Stimulated activated memory B cell treated with anti-CD40 and anti-IgM and Interleukin-4, amounts not matched to agents 10 μg/mL and 1 μg/mL and 100 μg/mL, for 72 hours (primary cell): ENCODE measurements around the gene ADAMTS4.

Experiments used
- ATAC-seq: fragments of 150-1000 bp; cut with Tn5 transposase; 2 replicates; pipeline ENCODE4 v1.10.0; 2021
- H3K27ac Mint-ChIP-seq: one replicate; pipeline ENCODE4 v1.8.0; 2022; ENCODE audit warnings: mild to moderate bottlenecking, mixed read lengths
- H3K27me3 Mint-ChIP-seq: one replicate; pipeline ENCODE4 v1.8.0; 2022; ENCODE audit warnings: mixed read lengths
- H3K36me3 Mint-ChIP-seq: one replicate; pipeline ENCODE4 v1.8.0; 2022; ENCODE audit warnings: mixed read lengths
- H3K4me1 Mint-ChIP-seq: one replicate; pipeline ENCODE4 v1.8.0; 2022; ENCODE audit warnings: mixed read lengths
- H3K4me3 Mint-ChIP-seq: one replicate; pipeline ENCODE4 v1.8.0; 2022; ENCODE audit warnings: mild to moderate bottlenecking, moderate library complexity, mixed read lengths
- H3K9me3 Mint-ChIP-seq: one replicate; pipeline ENCODE4 v1.8.0; 2022; ENCODE audit warnings: mixed read lengths

ADAMTS4 gene

GRCh38 chr1:161190962-161191521, 7.8 kb downstream of the ADAMTS4 start:
- no peak for ATAC-seq
- peaks cover 65% of the 10 kb centered on the region for H3K4me1 Mint-ChIP-seq
- H3K27ac Mint-ChIP-seq: peak overlapping the region; percentile 57
- no peak overlapping the region for H3K4me3 Mint-ChIP-seq
- no peaks in the 10 kb centered on the region for H3K27me3 Mint-ChIP-seq
- no peaks in the 10 kb centered on the region for H3K36me3 Mint-ChIP-seq
- H3K9me3 Mint-ChIP-seq: no peaks in the 10 kb centered on the region

DNA sequence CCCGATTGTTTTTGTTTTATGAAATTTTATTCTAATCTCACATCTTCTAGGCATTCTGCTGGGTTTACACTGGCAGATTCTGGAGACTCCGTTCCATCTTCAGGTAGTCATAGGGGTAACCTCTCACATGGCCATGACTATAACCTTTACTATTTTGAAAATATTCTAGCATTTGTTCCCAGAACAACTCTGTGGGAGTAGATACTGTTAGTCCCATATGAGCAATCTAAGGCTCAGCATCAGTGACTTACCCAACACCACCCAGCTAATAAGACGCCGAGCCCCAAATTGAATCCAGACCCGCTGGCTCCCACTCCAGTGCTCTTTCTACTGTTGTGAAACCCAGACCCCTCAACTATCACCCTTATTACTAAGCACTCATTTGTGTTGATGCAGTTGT, 9.8 kb downstream of the ADAMTS4 start:
- no peaks in the 10 kb centered on the region for H3K27me3 Mint-ChIP-seq
- H3K27ac Mint-ChIP-seq: peak overlapping the region; percentile 86
- H3K4me3 Mint-ChIP-seq: no peak overlapping the region
- H3K4me1 Mint-ChIP-seq: peaks cover 69% of the 10 kb centered on the region
- H3K36me3 Mint-ChIP-seq: no peaks in the 10 kb centered on the region
- no peak for ATAC-seq
- no peaks in the 10 kb centered on the region for H3K9me3 Mint-ChIP-seq

GRCh38 chr1:161188381-161188780, 10.5 kb downstream of the ADAMTS4 start:
- H3K9me3 Mint-ChIP-seq: no peaks in the 10 kb centered on the region
- H3K4me3 Mint-ChIP-seq: no peak overlapping the region
- ATAC-seq: no peak
- no peaks in the 10 kb centered on the region for H3K27me3 Mint-ChIP-seq
- H3K27ac Mint-ChIP-seq: peak overlapping the region; percentile 86
- H3K4me1 Mint-ChIP-seq: peaks cover 75% of the 10 kb centered on the region
- H3K36me3 Mint-ChIP-seq: no peaks in the 10 kb centered on the region

DNA sequence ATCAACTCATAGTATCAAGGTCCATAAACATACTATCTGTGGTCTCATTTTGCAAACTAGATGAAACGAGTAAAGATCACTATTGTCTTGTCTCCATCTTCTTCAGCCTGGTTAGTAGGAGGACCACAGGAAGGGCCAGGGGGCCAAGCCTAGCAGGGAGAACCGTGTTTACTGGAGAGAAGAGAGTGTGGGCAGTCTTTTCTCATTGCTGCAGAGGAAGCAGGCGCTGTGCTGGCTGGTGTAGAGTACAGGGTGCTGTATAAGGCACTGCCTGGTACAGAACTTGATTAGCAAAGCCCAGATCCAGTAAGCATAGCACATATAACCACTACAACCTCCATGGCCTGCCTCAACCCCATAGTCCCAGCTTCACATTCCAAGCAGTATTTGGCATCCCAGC, 11.5 kb downstream of the ADAMTS4 start:
- no peaks in the 10 kb centered on the region for H3K27me3 Mint-ChIP-seq
- H3K9me3 Mint-ChIP-seq: no peaks in the 10 kb centered on the region
- no peak for ATAC-seq
- no peak overlapping the region for H3K4me3 Mint-ChIP-seq
- no peaks in the 10 kb centered on the region for H3K36me3 Mint-ChIP-seq
- peak overlapping the region; percentile 86 for H3K27ac Mint-ChIP-seq
- H3K4me1 Mint-ChIP-seq: peaks cover 76% of the 10 kb centered on the region

GRCh38 chr1:161185732-161186311, 13.0 kb downstream of the ADAMTS4 start:
- H3K9me3 Mint-ChIP-seq: no peaks in the 10 kb centered on the region
- H3K36me3 Mint-ChIP-seq: no peaks in the 10 kb centered on the region
- H3K27ac Mint-ChIP-seq: peak overlapping the region; percentile 86
- H3K27me3 Mint-ChIP-seq: no peaks in the 10 kb centered on the region
- peak overlapping the region; percentile 7 for H3K4me3 Mint-ChIP-seq
- H3K4me1 Mint-ChIP-seq: peaks cover 81% of the 10 kb centered on the region
- ATAC-seq: peak; percentile 87

GRCh38 chr1:161185282-161185682, 13.6 kb downstream of the ADAMTS4 start:
- Mint-ChIP-seq H3K4me3 (peak overlapping the region; percentile 17), H3K4me1 (peaks cover 81% of the 10 kb centered on the region)
- ATAC-seq: peak; percentile 86

GRCh38 chr1:161182214-161182613, 16.6 kb downstream of the ADAMTS4 start:
- H3K4me1 Mint-ChIP-seq: peaks cover 67% of the 10 kb centered on the region
- H3K27ac Mint-ChIP-seq: peak overlapping the region; percentile 86
- H3K27me3 Mint-ChIP-seq: no peaks in the 10 kb centered on the region
- no peak overlapping the region for H3K4me3 Mint-ChIP-seq
- H3K9me3 Mint-ChIP-seq: no peaks in the 10 kb centered on the region
- ATAC-seq: peak; percentile 50
- H3K36me3 Mint-ChIP-seq: no peaks in the 10 kb centered on the region

More at GRCh38 chr1:161185282-161185682, 13.6 kb downstream of the ADAMTS4 start:
- Mint-ChIP-seq H3K27me3 (no peaks in the 10 kb centered on the region), H3K27ac (peak overlapping the region; percentile 86), H3K9me3 (no peaks in the 10 kb centered on the region), H3K36me3 (no peaks in the 10 kb centered on the region)

DNA sequence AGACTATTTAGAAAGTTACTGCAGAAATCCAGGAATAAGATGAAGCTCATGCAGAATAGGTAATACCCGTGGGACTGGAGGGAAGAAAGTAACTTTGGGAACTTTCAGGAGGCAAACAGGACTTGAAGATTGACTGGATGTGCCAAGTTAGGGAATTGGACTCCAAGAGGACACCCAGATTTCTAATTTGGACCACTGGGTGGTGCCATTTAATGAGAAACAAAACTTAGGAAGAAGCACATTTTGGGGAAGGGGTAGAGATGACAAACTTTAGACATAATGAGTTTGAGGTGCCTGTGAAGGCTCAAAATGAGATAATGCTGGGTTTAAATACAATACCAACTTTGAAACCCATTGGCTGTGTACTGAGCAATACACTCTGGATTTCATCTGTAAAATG, 18.2 kb downstream of the ADAMTS4 start:
- Mint-ChIP-seq H3K36me3 (peaks cover 2% of the 10 kb centered on the region), H3K4me1 (peaks cover 62% of the 10 kb centered on the region), H3K27ac (peak overlapping the region; percentile 57), H3K27me3 (no peaks in the 10 kb centered on the region), H3K4me3 (no peak overlapping the region), H3K9me3 (no peaks in the 10 kb centered on the region)
- ATAC-seq: no peak

DNA sequence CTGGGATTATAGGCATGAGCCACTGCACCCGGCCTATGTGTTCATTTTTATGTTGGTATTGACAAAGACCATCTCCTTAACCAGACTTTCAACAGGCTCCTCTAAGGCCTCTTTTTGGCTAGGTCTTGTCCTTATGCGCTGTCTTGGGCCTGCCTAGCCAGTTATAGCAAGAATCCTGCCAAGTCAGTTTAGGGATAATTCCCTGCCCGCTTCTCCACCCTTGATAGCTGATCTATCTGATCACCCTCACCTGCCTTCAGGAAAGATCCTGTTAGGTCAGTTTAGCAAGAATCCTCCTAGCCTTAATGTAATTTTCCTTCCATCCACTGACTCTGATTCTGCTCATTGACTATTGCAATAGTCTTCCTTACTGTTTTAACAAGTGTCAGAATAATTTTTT, 19.2 kb downstream of the ADAMTS4 start:
- H3K9me3 Mint-ChIP-seq: no peaks in the 10 kb centered on the region
- H3K36me3 Mint-ChIP-seq: peaks cover 12% of the 10 kb centered on the region
- peaks cover 62% of the 10 kb centered on the region for H3K4me1 Mint-ChIP-seq
- ATAC-seq: no peak
- H3K27me3 Mint-ChIP-seq: no peaks in the 10 kb centered on the region
- no peak overlapping the region for H3K27ac Mint-ChIP-seq
- H3K4me3 Mint-ChIP-seq: no peak overlapping the region

GRCh38 chr1:161177936-161178244, 21.0 kb downstream of the ADAMTS4 start:
- H3K4me3 Mint-ChIP-seq: peak overlapping the region; percentile 95
- peak overlapping the region; percentile 95 for H3K27ac Mint-ChIP-seq
- no peak for ATAC-seq
- peaks cover 59% of the 10 kb centered on the region for H3K4me1 Mint-ChIP-seq
- H3K36me3 Mint-ChIP-seq: peaks cover 30% of the 10 kb centered on the region
- no peaks in the 10 kb centered on the region for H3K27me3 Mint-ChIP-seq
- no peaks in the 10 kb centered on the region for H3K9me3 Mint-ChIP-seq

DNA sequence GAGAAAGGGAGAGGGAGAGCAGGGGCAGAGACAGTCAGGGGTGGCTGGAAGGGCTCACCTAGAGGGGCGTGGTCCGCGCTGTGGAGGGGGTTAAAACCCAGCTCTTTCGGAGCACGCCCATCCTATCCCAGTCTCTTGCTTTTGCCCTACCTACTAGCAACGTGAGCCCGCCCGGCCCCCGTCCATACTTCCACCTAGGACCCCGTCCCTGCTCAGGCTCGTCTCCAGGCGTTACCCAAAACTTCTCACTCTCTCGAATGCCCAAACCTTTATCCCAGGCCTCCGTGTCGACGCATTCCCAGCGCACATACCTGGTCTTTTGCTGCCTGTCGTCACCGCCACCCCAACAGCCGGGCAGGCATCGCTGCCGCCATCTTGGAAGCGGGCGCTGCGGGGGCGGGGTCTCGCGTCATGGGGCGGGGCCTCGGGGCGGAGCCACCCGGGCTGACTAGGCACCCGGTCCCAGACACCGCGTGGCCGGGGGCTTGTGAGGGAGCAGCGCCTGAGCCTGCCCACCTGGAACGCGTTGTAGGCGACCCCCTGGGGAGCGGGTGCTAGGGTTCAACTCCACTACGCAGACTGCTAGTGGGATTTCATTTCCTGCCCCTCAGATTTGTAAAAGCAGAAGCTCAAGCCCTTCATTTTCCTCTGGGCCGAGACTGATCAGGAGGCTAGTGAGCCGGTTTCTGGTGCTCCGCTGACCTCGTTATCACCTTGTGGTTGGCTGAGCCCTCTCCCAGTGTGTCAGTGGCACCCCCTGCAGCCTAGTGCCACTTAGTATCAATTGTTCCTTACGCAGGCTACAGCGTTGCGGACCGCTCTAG, 21.5 kb downstream of the ADAMTS4 start, which contains the start of gene B4GALT3:
Gene B4GALT3 (minus strand): TSS at position 396 of the 824 bp plus-strand sequence. CDS start 1,447 bp downstream, outside the sequence.
- Mint-ChIP-seq H3K4me3 (peak within 1 kb of the TSS; percentile 95), H3K27ac (peak within 1 kb of the TSS; percentile 95), H3K27me3 (no peaks in the 10 kb centered on the region), H3K36me3 (peaks cover 35% of the 10 kb centered on the region), H3K9me3 (no peaks in the 10 kb centered on the region), H3K4me1 (peaks cover 59% of the 10 kb centered on the region)
- ATAC-seq: peak; percentile 96

DNA sequence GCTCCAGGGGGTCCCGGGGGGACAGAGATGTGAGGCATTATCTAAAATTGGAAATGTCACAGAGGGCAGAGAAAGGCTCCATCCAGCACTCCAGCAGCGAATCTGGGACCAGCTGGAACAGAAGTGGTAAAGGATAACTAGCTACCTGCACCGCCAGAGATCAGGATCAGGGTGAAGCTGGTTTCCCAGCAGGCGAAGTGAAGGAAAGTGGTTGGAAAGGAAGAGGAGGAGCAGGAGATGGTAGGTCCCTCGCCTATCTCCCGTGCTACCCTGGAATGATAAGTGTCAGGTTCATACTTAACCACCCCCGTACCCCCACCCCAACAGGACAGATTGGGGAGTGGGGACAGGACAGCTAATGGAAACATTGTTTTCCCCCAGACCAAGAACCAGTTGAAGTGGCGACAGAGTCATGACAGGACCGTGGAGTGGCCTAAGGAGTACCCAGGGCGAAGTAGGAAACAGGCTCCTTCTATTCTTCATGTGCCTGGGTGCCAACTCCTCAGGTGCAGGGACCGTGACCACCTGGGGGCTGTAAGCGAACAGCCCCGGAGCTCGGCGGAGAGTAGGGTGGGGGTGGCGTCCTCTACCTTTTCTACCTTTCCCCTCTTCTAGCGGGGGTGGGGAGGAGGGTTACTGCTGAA, 22.3 kb downstream of the ADAMTS4 start:
- ATAC-seq: no peak
- peaks cover 55% of the 10 kb centered on the region for H3K4me1 Mint-ChIP-seq
- no peaks in the 10 kb centered on the region for H3K9me3 Mint-ChIP-seq
- peak overlapping the region; percentile 95 for H3K4me3 Mint-ChIP-seq
- no peaks in the 10 kb centered on the region for H3K27me3 Mint-ChIP-seq
- H3K36me3 Mint-ChIP-seq: peaks cover 42% of the 10 kb centered on the region
- H3K27ac Mint-ChIP-seq: peak overlapping the region; percentile 95

- Mint-ChIP-seq H3K4me3 (peak overlapping the region; percentile 95), H3K36me3 (peaks cover 49% of the 10 kb centered on the region), H3K9me3 (no peaks in the 10 kb centered on the region), H3K27ac (peak overlapping the region; percentile 95), H3K27me3 (no peaks in the 10 kb centered on the region), H3K4me1 (peaks cover 50% of the 10 kb centered on the region)
- ATAC-seq: no peak
Observed at GRCh38 chr1:161175771-161176453, 22.9 kb downstream of the ADAMTS4 start.

GRCh38 chr1:161174911-161175310, 23.9 kb downstream of the ADAMTS4 start:
- no peaks in the 10 kb centered on the region for H3K9me3 Mint-ChIP-seq
- H3K4me1 Mint-ChIP-seq: peaks cover 50% of the 10 kb centered on the region
- no peaks in the 10 kb centered on the region for H3K27me3 Mint-ChIP-seq
- H3K36me3 Mint-ChIP-seq: peaks cover 51% of the 10 kb centered on the region
- no peak overlapping the region for H3K4me3 Mint-ChIP-seq
- ATAC-seq: no peak
- H3K27ac Mint-ChIP-seq: peak overlapping the region; percentile 95

- Mint-ChIP-seq H3K36me3 (peaks cover 51% of the 10 kb centered on the region), H3K4me1 (peaks cover 50% of the 10 kb centered on the region), H3K27me3 (no peaks in the 10 kb centered on the region), H3K4me3 (no peak overlapping the region), H3K9me3 (no peaks in the 10 kb centered on the region), H3K27ac (peak overlapping the region; percentile 56)
- no peak for ATAC-seq
Observed at GRCh38 chr1:161173711-161174110, 25.1 kb downstream of the ADAMTS4 start.
